Mesendoderm (in vitro differentiated cells): ENCODE measurements around the gene INPP5J.

Experiments
- DNase-seq: peaks from one replicate; pipeline ENCODE4 v3.0.0; 2013
- H2AK5ac ChIP-seq: 2 replicates; pipeline ENCODE4 v1.6.1; 2013; ENCODE audit warnings: low read length, inconsistent platforms
- H2BK120ac ChIP-seq: 2 replicates; pipeline ENCODE4 v1.6.1; 2013; ENCODE audit warnings: low read depth, mild to moderate bottlenecking, low read length, moderate library complexity, mixed read lengths
- H2BK15ac ChIP-seq: replicated peaks from 2 replicates; pipeline ENCODE4 v1.6.1; 2013; ENCODE audit warnings: low read depth, mild to moderate bottlenecking, moderate library complexity
- H2BK5ac ChIP-seq: 2 replicates; pipeline ENCODE4 v1.6.1; 2013; ENCODE audit warnings: low read length, inconsistent platforms
- H3K18ac ChIP-seq: 2 replicates; pipeline ENCODE4 v1.6.1; 2013; ENCODE audit warnings: mild to moderate bottlenecking, low read length, mixed read lengths
- H3K23ac ChIP-seq: one replicate; pipeline ENCODE4 v1.6.1; 2013; ENCODE audit warnings: low read length
- H3K27ac ChIP-seq: 2 replicates; pipeline ENCODE4 v1.5.1; 2013; ENCODE audit warnings: low read depth, mild to moderate bottlenecking, inconsistent platforms, low read length, moderate library complexity
- H3K27me3 ChIP-seq: 2 replicates; pipeline ENCODE4 v1.6.1; 2013; ENCODE audit warnings: low read length, control low read depth, mild to moderate bottlenecking, inconsistent platforms; ENCODE audit not compliant: insufficient read depth, poor library complexity
- H3K36me3 ChIP-seq: 2 replicates; pipeline ENCODE4 v1.6.1; 2013; ENCODE audit warnings: low read length, inconsistent platforms; ENCODE audit not compliant: control insufficient read depth, insufficient read depth
- H3K4ac ChIP-seq: one replicate; pipeline ENCODE4 v1.6.1; 2013; ENCODE audit warnings: low read depth, mild to moderate bottlenecking, low read length, moderate library complexity
- H3K4me1 ChIP-seq: 2 replicates; pipeline ENCODE4 v1.6.1; 2013; ENCODE audit warnings: low read depth, low read length, inconsistent platforms; ENCODE audit not compliant: control insufficient read depth
- H3K4me2 ChIP-seq: 2 replicates; pipeline ENCODE4 v1.6.1; 2013; ENCODE audit warnings: low read length
- H3K4me3 ChIP-seq: 2 replicates; pipeline ENCODE4 v1.5.1; 2013; ENCODE audit warnings: mild to moderate bottlenecking, low read length
- H3K56ac ChIP-seq: one replicate; pipeline ENCODE4 v1.6.1; 2013; ENCODE audit warnings: low read length
- H3K79me1 ChIP-seq: 2 replicates; pipeline ENCODE4 v1.6.1; 2013; ENCODE audit warnings: low read length, inconsistent platforms
- H3K79me2 ChIP-seq: 2 replicates; pipeline ENCODE4 v1.6.1; 2013; ENCODE audit warnings: mild to moderate bottlenecking, low read length; ENCODE audit not compliant: control insufficient read depth, insufficient read depth
- H3K9ac ChIP-seq: 2 replicates; pipeline ENCODE4 v1.6.1; 2013; ENCODE audit warnings: low read length, inconsistent platforms
- H4K5ac ChIP-seq: one replicate; pipeline ENCODE4 v1.6.1; 2013; ENCODE audit warnings: low read length
- H4K8ac ChIP-seq: one replicate; pipeline ENCODE4 v1.6.1; 2013; ENCODE audit warnings: low read depth, mild to moderate bottlenecking, control low read depth, low read length, moderate library complexity
- WGBS: extraction: QIAGEN DNeasy Blood & Tissue Kit; methylation state at CpG from one replicate; pipeline ENCODE4 v1.1.7; 2013; ENCODE audit warnings: low lambda C conversion rate, missing lambda C conversion rate; ENCODE audit not compliant: insufficient coverage; ENCODE audit errors: extremely low coverage; 5-methylcytosine and 5-hydroxymethylcytosine counted together

The INPP5J gene

GRCh38 chr22:31153357-31153756 lies 30.6 kb downstream of the INPP5J start:
- Histone ChIP-seq H3K23ac (no peak overlapping the region), H4K8ac (no peak overlapping the region), H3K4ac (no peak overlapping the region), H3K79me1 (no peaks in the 10 kb centered on the region), H3K36me3 (no peaks in the 10 kb centered on the region), H3K4me1 (no peaks in the 10 kb centered on the region), H3K27ac (no peak overlapping the region), H3K27me3 (no peaks in the 10 kb centered on the region), H3K4me3 (no peak overlapping the region), H4K5ac (no peak overlapping the region), H2BK5ac (no peak overlapping the region), H2BK15ac (no peak overlapping the region), H3K18ac (no peak overlapping the region), H2AK5ac (no peak overlapping the region), H3K79me2 (no peaks in the 10 kb centered on the region), H3K9ac (no peak overlapping the region), H3K4me2 (no peak overlapping the region), H3K56ac (no peak overlapping the region), H2BK120ac (no peak overlapping the region)
- WGBS = no CpG with 5 or more reads among the region's 3 CpGs
- no peak for DNase-seq

- no peaks in the 10 kb centered on the region for H3K4me1 ChIP-seq
- no peak overlapping the region for H2BK15ac ChIP-seq
- H4K8ac ChIP-seq = no peak overlapping the region
- no CpG with 5 or more reads among the region's 1 CpG for WGBS
- no peak overlapping the region for H2BK5ac ChIP-seq
- no peak overlapping the region for H3K56ac ChIP-seq
- H3K4me3 ChIP-seq = no peak overlapping the region
- no peak overlapping the region for H3K23ac ChIP-seq
- no peaks in the 10 kb centered on the region for H3K27me3 ChIP-seq
- no peak overlapping the region for H3K27ac ChIP-seq
- DNase-seq = no peak
- H3K36me3 ChIP-seq = no peaks in the 10 kb centered on the region
- H2BK120ac ChIP-seq = no peak overlapping the region
- no peaks in the 10 kb centered on the region for H3K79me1 ChIP-seq
- H3K4ac ChIP-seq = no peak overlapping the region
- H3K79me2 ChIP-seq = no peaks in the 10 kb centered on the region
- H4K5ac ChIP-seq = no peak overlapping the region
- H2AK5ac ChIP-seq = no peak overlapping the region
- H3K4me2 ChIP-seq = no peak overlapping the region
- H3K18ac ChIP-seq = no peak overlapping the region
- H3K9ac ChIP-seq = no peak overlapping the region
These were observed 32.2 kb downstream of the INPP5J start for GRCh38 chr22:31154975-31155374.

- no CpG with 5 or more reads among the region's 3 CpGs for WGBS
- Histone ChIP-seq H3K4ac (no peak overlapping the region), H4K5ac (no peak overlapping the region), H3K4me1 (no peaks in the 10 kb centered on the region), H3K79me2 (no peaks in the 10 kb centered on the region), H2BK15ac (no peak overlapping the region), H3K18ac (no peak overlapping the region), H3K27ac (no peak overlapping the region), H3K23ac (no peak overlapping the region), H2AK5ac (no peak overlapping the region), H2BK120ac (no peak overlapping the region), H3K36me3 (no peaks in the 10 kb centered on the region), H2BK5ac (no peak overlapping the region), H3K4me3 (no peak overlapping the region), H3K27me3 (no peaks in the 10 kb centered on the region), H4K8ac (no peak overlapping the region), H3K9ac (no peak overlapping the region), H3K79me1 (no peaks in the 10 kb centered on the region), H3K56ac (no peak overlapping the region), H3K4me2 (no peak overlapping the region)
- DNase-seq = no peak
These were observed 32.7 kb downstream of the INPP5J start for GRCh38 chr22:31155422-31155821.

GRCh38 chr22:31160328-31160978 lies 37.7 kb downstream of the INPP5J start:
- Histone ChIP-seq H3K56ac (peak overlapping the region; percentile 92), H3K4me3 (peak overlapping the region; percentile 90), H3K79me2 (peaks cover 2% of the 10 kb centered on the region), H4K5ac (no peak overlapping the region), H3K4ac (no peak overlapping the region), H2BK5ac (no peak overlapping the region), H4K8ac (no peak overlapping the region), H3K18ac (peak overlapping the region; percentile 1), H3K4me2 (peak overlapping the region; percentile 80), H3K9ac (peak overlapping the region; percentile 90), H3K4me1 (peaks cover 2% of the 10 kb centered on the region), H2BK15ac (no peak overlapping the region), H3K27me3 (no peaks in the 10 kb centered on the region), H3K79me1 (peaks cover 6% of the 10 kb centered on the region), H2AK5ac (no peak overlapping the region), H3K27ac (no peak overlapping the region), H2BK120ac (no peak overlapping the region), H3K23ac (no peak overlapping the region), H3K36me3 (no peaks in the 10 kb centered on the region)
- no CpG with 5 or more reads among the region's 32 CpGs for WGBS
- peak; percentile 24 for DNase-seq

GRCh38 chr22:31161386-31161785 lies 38.6 kb downstream of the INPP5J start:
- H3K18ac ChIP-seq = no peak overlapping the region
- H2AK5ac ChIP-seq = no peak overlapping the region
- no peak overlapping the region for H3K4ac ChIP-seq
- no peak overlapping the region for H3K56ac ChIP-seq
- no peak overlapping the region for H4K5ac ChIP-seq
- no peak overlapping the region for H3K27ac ChIP-seq
- H2BK15ac ChIP-seq = no peak overlapping the region
- no peak overlapping the region for H2BK120ac ChIP-seq
- DNase-seq = no peak
- H3K79me1 ChIP-seq = peaks cover 6% of the 10 kb centered on the region
- peaks cover 2% of the 10 kb centered on the region for H3K4me1 ChIP-seq
- no peaks in the 10 kb centered on the region for H3K27me3 ChIP-seq
- H3K79me2 ChIP-seq = peaks cover 2% of the 10 kb centered on the region
- no peak overlapping the region for H2BK5ac ChIP-seq
- no peak overlapping the region for H3K23ac ChIP-seq
- no peak overlapping the region for H3K9ac ChIP-seq
- H3K4me2 ChIP-seq = no peak overlapping the region
- no peak overlapping the region for H3K4me3 ChIP-seq
- H4K8ac ChIP-seq = no peak overlapping the region
- no peaks in the 10 kb centered on the region for H3K36me3 ChIP-seq
